ENCODE measurements around the gene LAIR1.
"Not testable (repeated sequence)": the region's sequence is repeated elsewhere in the genome, so short reads cannot be mapped to it uniquely, and the experiment has no call there.

Gene LAIR1

GRCh38 chr19:54370434-54370796 lies 5.7 kb upstream of the LAIR1 start:
- Mint-ChIP-seq H3K27ac (peak overlapping the region; percentile 87), H3K4me1 (peaks cover 78% of the 10 kb centered on the region), H3K36me3 (peaks cover 16% of the 10 kb centered on the region), H3K4me3 (peak overlapping the region; percentile 78), H3K27me3 (peaks cover 44% of the 10 kb centered on the region)
- CTCF ChIA-PET, result interaction anchor here (2.1 kb wide), 1 partner anchor 18 kb away, joined by 7 read pairs; no protein-coding TSS in a partner anchor
- peak; percentile 87 for DNase-seq
- H3K9me3 Mint-ChIP-seq, result not testable (repeated sequence)

- CTCF ChIA-PET, result interaction anchor here (2.1 kb wide), 1 partner anchor 19 kb away, joined by 7 read pairs; no protein-coding TSS in a partner anchor
- H3K36me3 Mint-ChIP-seq, result peaks cover 20% of the 10 kb centered on the region
- H3K27me3 Mint-ChIP-seq, result peaks cover 39% of the 10 kb centered on the region
- DNase-seq, H3K9me3 Mint-ChIP-seq: not testable (repeated sequence)
- peaks cover 77% of the 10 kb centered on the region for H3K4me1 Mint-ChIP-seq
- peak overlapping the region; percentile 78 for H3K4me3 Mint-ChIP-seq
- H3K27ac Mint-ChIP-seq, result peak overlapping the region; percentile 87
These were observed 5.1 kb upstream of the LAIR1 start for GRCh38 chr19:54369688-54370433.

DNA sequence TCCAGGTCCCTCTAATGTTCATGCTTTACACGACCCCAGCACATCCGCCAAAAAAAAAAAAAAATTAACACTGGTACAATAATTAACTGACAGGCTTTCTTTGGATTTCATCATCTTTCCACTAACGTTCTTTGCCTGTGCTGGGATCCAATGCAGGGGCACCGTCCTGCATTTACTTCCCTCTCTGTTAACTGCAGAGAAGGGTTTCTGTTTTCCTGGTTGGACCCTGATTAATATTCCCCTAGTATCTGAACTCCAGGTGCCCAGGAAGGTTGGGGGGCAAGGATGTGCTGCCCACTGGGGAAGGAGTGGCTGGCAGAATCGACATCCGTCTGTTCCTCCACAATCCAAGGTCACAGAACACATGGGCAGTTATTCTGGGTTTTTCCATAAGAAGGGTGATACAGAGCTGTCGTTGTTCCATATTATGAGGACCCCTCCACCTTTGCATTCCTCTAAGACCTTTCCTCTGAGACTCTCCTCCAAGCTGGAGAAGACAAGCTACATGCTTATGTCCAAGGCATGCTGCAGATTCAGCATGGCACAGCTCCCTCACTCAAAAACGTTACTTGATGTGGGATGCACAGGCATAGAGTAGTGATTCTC lies 4.5 kb upstream of the LAIR1 start:
- CTCF ChIA-PET, result interaction anchor here (2.1 kb wide), 1 partner anchor 19 kb away, joined by 7 read pairs; no protein-coding TSS in a partner anchor
- Mint-ChIP-seq H3K36me3 (peaks cover 26% of the 10 kb centered on the region), H3K27me3 (peaks cover 37% of the 10 kb centered on the region), H3K4me3 (peak overlapping the region; percentile 78), H3K27ac (peak overlapping the region; percentile 87), H3K4me1 (peaks cover 76% of the 10 kb centered on the region), H3K9me3 (no peaks in the 10 kb centered on the region)
- no peak for DNase-seq

- peaks cover 3% of the 10 kb centered on the region for H3K9me3 Mint-ChIP-seq
- H3K4me3 Mint-ChIP-seq, result no peak overlapping the region
- CTCF ChIA-PET, result no interaction called here
- peaks cover 44% of the 10 kb centered on the region for H3K36me3 Mint-ChIP-seq
- H3K4me1 Mint-ChIP-seq, result peaks cover 76% of the 10 kb centered on the region
- peaks cover 27% of the 10 kb centered on the region for H3K27me3 Mint-ChIP-seq
- no peak for DNase-seq
- no peak overlapping the region for H3K27ac Mint-ChIP-seq
These were observed 2.1 kb upstream of the LAIR1 start for GRCh38 chr19:54366811-54367210.

GRCh38 chr19:54365798-54366197 lies 1.1 kb upstream of the LAIR1 start:
- Mint-ChIP-seq H3K36me3 (peaks cover 49% of the 10 kb centered on the region), H3K27me3 (peaks cover 24% of the 10 kb centered on the region), H3K4me1 (peaks cover 77% of the 10 kb centered on the region)
- H3K9me3 Mint-ChIP-seq, H3K4me3 Mint-ChIP-seq, H3K27ac Mint-ChIP-seq, DNase-seq: not testable (repeated sequence)
- CTCF ChIA-PET, result interaction anchor here (1.0 to 1.5 kb wide), 4 partner anchors 17 to 26 kb away, joined by 4 to 7 read pairs (median 4); no protein-coding TSS in a partner anchor

GRCh38 chr19:54361680-54362422 lies 2.9 kb downstream of the LAIR1 start:
- Mint-ChIP-seq H3K4me1 (peaks cover 54% of the 10 kb centered on the region), H3K36me3 (peaks cover 52% of the 10 kb centered on the region), H3K27me3 (peaks cover 14% of the 10 kb centered on the region), H3K27ac (peak overlapping the region; percentile 86), H3K4me3 (peak overlapping the region; percentile 94)
- not testable (repeated sequence) for DNase-seq, H3K9me3 Mint-ChIP-seq
- CTCF ChIA-PET, result interaction anchor here (1.9 kb wide), 1 partner anchor 29 kb away, joined by 5 read pairs; no protein-coding TSS in a partner anchor

- not testable (repeated sequence) for H3K9me3 Mint-ChIP-seq, H3K27ac Mint-ChIP-seq, H3K4me3 Mint-ChIP-seq, H3K27me3 Mint-ChIP-seq
- peaks cover 52% of the 10 kb centered on the region for H3K36me3 Mint-ChIP-seq
- CTCF ChIA-PET, result interaction anchor here (1.1 kb wide), 2 partner anchors 29 to 31 kb away, joined by 4 read pairs; no protein-coding TSS in a partner anchor
- H3K4me1 Mint-ChIP-seq, result peaks cover 35% of the 10 kb centered on the region
- DNase-seq, result peak; percentile 83
These were observed 5.4 kb downstream of the LAIR1 start for GRCh38 chr19:54359149-54359820.

DNA sequence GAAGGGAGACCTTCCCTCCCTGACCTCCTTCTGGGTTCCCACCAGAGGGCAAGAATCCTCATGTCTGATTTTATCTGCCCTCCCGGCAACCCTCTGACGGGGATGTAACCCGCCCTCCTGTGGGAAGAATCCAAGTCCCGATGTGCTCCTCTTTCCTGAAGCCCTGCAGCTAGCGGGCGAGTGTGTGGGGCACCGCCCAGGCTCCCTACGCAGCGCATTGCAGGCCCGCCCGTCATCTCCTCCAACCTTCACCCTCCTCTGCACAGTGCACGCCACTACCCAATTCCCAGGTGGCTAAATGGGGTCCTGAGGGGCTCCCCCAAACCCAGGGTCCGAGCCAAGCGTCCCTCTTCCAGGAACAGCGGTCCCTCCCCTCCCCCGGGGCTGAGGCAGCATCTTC lies 7.3 kb downstream of the LAIR1 start:
- Mint-ChIP-seq H3K36me3 (peaks cover 45% of the 10 kb centered on the region), H3K4me1 (peaks cover 25% of the 10 kb centered on the region), H3K9me3 (no peaks in the 10 kb centered on the region), H3K27ac (no peak overlapping the region), H3K27me3 (peaks cover 5% of the 10 kb centered on the region), H3K4me3 (no peak overlapping the region)
- DNase-seq, result no peak
- CTCF ChIA-PET, result interaction anchor here (0.8 to 3.7 kb wide), 2 partner anchors 31 to 33 kb away, joined by 3 to 49 read pairs; no protein-coding TSS in a partner anchor

- no peak overlapping the region for H3K4me3 Mint-ChIP-seq
- H3K9me3 Mint-ChIP-seq, result no peaks in the 10 kb centered on the region
- peak overlapping the region; percentile 42 for H3K27ac Mint-ChIP-seq
- H3K4me1 Mint-ChIP-seq, result peaks cover 17% of the 10 kb centered on the region
- H3K27me3 Mint-ChIP-seq, result peaks cover 13% of the 10 kb centered on the region
- H3K36me3 Mint-ChIP-seq, result peaks cover 40% of the 10 kb centered on the region
- CTCF ChIA-PET, result interaction anchor here (0.7 to 3.7 kb wide), 3 partner anchors 29 to 34 kb away, joined by 3 to 49 read pairs (median 3); no protein-coding TSS in a partner anchor
- DNase-seq, result no peak
These were observed 8.2 kb downstream of the LAIR1 start for GRCh38 chr19:54356444-54357056.

DNA sequence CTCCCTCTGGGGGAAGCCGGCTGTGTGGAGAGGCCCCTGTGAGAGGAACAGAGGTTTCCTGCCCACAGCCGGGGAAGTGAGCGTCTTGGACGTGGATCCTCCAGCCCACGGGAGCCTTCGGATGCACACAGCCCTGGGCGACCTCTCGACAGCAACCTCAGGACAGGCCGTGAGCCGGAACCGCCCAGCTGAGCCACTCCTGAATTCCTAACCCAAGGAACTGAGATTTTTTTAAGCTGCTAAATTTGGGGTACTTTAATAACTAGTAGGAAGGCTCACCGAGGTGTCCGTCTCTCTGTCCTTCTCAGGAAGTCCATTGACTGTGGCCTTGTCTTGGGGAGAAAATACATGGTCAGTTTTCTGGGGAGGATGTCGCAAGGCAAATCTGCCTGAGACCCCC lies 9.1 kb downstream of the LAIR1 start:
- Mint-ChIP-seq H3K27me3 (peaks cover 17% of the 10 kb centered on the region), H3K27ac (no peak overlapping the region), H3K4me1 (peaks cover 8% of the 10 kb centered on the region), H3K36me3 (peaks cover 33% of the 10 kb centered on the region), H3K9me3 (no peaks in the 10 kb centered on the region), H3K4me3 (no peak overlapping the region)
- CTCF ChIA-PET, result interaction anchor here (3.7 kb wide), 1 partner anchor 35 kb away, joined by 49 read pairs; no protein-coding TSS in a partner anchor
- DNase-seq, result no peak

DNA sequence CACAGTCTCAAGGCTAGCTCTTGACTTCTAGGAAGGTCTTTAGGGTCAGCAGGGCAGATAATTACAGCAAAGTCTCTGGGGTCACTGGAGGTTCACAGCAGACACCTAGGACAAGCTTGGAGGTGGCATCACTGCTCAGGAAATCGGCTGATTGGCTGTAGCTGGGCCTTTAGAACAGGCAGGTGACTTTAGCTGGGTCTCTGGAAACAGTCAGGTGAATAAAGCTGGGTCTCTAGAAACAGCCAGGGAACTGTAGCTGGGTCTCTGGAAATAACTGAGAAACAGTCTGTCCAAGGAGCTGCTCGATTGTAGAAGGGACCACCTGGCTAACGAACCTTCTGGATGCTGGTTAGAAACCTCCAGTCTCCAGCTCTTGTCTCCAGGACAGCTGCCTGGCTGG lies 10.0 kb downstream of the LAIR1 start:
- no peak for DNase-seq
- no peak overlapping the region for H3K27ac Mint-ChIP-seq
- peaks cover 3% of the 10 kb centered on the region for H3K4me1 Mint-ChIP-seq
- H3K36me3 Mint-ChIP-seq, result peaks cover 30% of the 10 kb centered on the region
- CTCF ChIA-PET, result interaction anchor here (1.4 to 3.7 kb wide), 2 partner anchors 20 to 35 kb away, joined by 3 to 49 read pairs; no protein-coding TSS in a partner anchor
- H3K4me3 Mint-ChIP-seq, result no peak overlapping the region
- H3K27me3 Mint-ChIP-seq, result peaks cover 17% of the 10 kb centered on the region
- no peaks in the 10 kb centered on the region for H3K9me3 Mint-ChIP-seq

DNA sequence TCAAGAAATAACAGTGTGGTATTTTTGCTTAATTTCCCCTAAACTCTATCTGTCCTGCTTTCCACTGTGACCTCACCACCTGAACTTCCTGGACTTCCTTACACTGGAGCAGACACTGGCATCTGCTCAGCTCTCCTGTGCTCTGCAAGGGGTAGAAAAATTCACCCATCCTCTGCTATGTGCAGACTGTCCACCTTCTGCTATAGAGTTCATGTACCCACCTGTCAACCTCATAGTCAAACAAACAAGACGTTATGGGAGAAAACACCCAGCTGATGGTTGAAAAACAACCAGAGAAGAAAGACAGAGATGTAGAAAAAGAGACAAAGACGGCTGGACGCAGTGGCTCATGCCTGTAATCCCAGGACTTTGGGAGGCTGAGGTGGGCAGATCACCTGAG lies 12.2 kb downstream of the LAIR1 start:
- Mint-ChIP-seq H3K4me3 (no peak overlapping the region), H3K36me3 (peaks cover 27% of the 10 kb centered on the region), H3K27ac (no peak overlapping the region), H3K27me3 (peaks cover 39% of the 10 kb centered on the region), H3K4me1 (peaks cover 3% of the 10 kb centered on the region), H3K9me3 (no peaks in the 10 kb centered on the region)
- no peak for DNase-seq
- CTCF ChIA-PET, result interaction anchor here (0.6 to 1.3 kb wide), 3 partner anchors 16 to 38 kb away, joined by 3 to 6 read pairs (median 3); no protein-coding TSS in a partner anchor

DNA sequence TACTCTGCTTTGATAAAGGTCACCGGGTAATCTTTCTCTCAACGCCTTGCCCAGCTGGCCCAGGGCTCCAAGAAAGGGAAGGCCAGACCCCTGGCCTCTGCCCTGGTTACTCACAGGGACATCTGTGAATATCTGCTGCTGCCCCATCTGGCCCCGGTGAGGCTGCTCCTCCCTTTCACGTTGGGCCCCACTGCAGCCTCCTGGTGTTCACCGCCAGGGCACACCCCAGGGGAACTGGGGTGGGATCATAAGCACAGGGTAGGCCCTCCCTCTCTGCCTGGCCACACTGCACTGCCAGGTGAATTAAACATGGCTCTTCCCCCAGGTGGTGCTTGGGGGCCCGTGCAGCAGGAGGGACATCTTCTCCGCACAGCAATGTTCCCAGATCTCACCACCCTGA lies 12.7 kb downstream of the LAIR1 start:
- no peak overlapping the region for H3K27ac Mint-ChIP-seq
- H3K4me1 Mint-ChIP-seq, result peaks cover 3% of the 10 kb centered on the region

More for the DNA sequence above, 12.7 kb downstream of the LAIR1 start:
- Mint-ChIP-seq H3K36me3 (peaks cover 22% of the 10 kb centered on the region), H3K27me3 (peaks cover 41% of the 10 kb centered on the region), H3K4me3 (no peak overlapping the region), H3K9me3 (no peaks in the 10 kb centered on the region)
- no peak for DNase-seq
- CTCF ChIA-PET, result no interaction called here
